ENCODE measurements around the gene SCARB1. TPM values are rescaled to one million over a fixed set of nuclear protein-coding genes. Genes with fewer than 3 reads are reported as not detected.

Gene SCARB1
- total and polyA plus RNA-seq, 2 of the 13 experiments (the other 11 are each of a cell fraction or from before 2014, with no cell fraction given), result 63.4 to 160 TPM

GRCh38 chr12:124821252-124822200 lies 42.1 kb downstream of the SCARB1 start (continued):
- TF ChIP-seq ZNF292 (CRISPR knock-in tag; IDR thresholded peaks at IDR 0.05; ENCODE audit: borderline replicate concordance, low read depth) (peak; percentile 85; the same call in 1 of the 2 replicates), ZNF598 (CRISPR knock-in tag; IDR thresholded peaks at IDR 0.05; ENCODE audit: borderline replicate concordance) (no peak), ZNF503 (CRISPR knock-in tag; IDR thresholded peaks at IDR 0.05) (peak; percentile 66; the same call in 1 of the 2 replicates), ZNF768 (CRISPR knock-in tag; IDR thresholded peaks at IDR 0.05) (no peak), ZNF563 (CRISPR knock-in tag; IDR thresholded peaks at IDR 0.05) (peak; percentile 56; the same call in 1 of the 2 replicates), SP4 (CRISPR knock-in tag; IDR thresholded peaks at IDR 0.05) (no peak; the same call in 1 of the 2 replicates), ERF (CRISPR knock-in tag; IDR thresholded peaks at IDR 0.05) (peak; percentile 87), MATR3 (CRISPR knock-in tag; IDR thresholded peaks at IDR 0.05) (no peak), DNMT3B (CRISPR knock-in tag; conservative IDR thresholded peaks at IDR 0.05) (no peak), ZNF205 (CRISPR knock-in tag; IDR thresholded peaks at IDR 0.05) (no peak), ZNF672 (CRISPR knock-in tag; IDR thresholded peaks at IDR 0.05) (no peak), STAG1 (CRISPR knock-in tag; IDR thresholded peaks at IDR 0.05) (peak; percentile 25), RCOR2 (CRISPR knock-in tag; IDR thresholded peaks at IDR 0.05) (peak; percentile 97), TCF7L2 (IDR thresholded peaks at IDR 0.05; ENCODE audit: low read depth, low read length) (no peak), YEATS2 (CRISPR knock-in tag; IDR thresholded peaks at IDR 0.05; ENCODE audit: borderline replicate concordance) (0 out of 2 replicates have a peak, but pooled peaks have one; percentile 21), ZNF605 (CRISPR knock-in tag; IDR thresholded peaks at IDR 0.05) (0 out of 2 replicates have a peak, but pooled peaks have one; percentile 65), ZFP37 (CRISPR knock-in tag; IDR thresholded peaks at IDR 0.05; ENCODE audit: borderline replicate concordance) (no peak)
- TF ChIP-seq, protein P1, sequence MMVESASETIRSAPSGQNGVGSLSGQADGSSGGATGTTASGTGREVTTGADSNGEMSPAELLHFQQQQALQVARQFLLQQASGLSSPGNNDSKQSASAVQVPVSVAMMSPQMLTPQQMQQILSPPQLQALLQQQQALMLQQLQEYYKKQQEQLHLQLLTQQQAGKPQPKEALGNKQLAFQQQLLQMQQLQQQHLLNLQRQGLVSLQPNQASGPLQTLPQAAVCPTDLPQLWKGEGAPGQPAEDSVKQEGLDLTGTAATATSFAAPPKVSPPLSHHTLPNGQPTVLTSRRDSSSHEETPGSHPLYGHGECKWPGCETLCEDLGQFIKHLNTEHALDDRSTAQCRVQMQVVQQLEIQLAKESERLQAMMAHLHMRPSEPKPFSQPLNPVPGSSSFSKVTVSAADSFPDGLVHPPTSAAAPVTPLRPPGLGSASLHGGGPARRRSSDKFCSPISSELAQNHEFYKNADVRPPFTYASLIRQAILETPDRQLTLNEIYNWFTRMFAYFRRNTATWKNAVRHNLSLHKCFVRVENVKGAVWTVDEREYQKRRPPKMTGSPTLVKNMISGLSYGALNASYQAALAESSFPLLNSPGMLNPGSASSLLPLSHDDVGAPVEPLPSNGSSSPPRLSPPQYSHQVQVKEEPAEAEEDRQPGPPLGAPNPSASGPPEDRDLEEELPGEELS (CRISPR knock-in tag; IDR thresholded peaks at IDR 0.05), result peak; percentile 87
- TF ChIP-seq, protein P2, sequence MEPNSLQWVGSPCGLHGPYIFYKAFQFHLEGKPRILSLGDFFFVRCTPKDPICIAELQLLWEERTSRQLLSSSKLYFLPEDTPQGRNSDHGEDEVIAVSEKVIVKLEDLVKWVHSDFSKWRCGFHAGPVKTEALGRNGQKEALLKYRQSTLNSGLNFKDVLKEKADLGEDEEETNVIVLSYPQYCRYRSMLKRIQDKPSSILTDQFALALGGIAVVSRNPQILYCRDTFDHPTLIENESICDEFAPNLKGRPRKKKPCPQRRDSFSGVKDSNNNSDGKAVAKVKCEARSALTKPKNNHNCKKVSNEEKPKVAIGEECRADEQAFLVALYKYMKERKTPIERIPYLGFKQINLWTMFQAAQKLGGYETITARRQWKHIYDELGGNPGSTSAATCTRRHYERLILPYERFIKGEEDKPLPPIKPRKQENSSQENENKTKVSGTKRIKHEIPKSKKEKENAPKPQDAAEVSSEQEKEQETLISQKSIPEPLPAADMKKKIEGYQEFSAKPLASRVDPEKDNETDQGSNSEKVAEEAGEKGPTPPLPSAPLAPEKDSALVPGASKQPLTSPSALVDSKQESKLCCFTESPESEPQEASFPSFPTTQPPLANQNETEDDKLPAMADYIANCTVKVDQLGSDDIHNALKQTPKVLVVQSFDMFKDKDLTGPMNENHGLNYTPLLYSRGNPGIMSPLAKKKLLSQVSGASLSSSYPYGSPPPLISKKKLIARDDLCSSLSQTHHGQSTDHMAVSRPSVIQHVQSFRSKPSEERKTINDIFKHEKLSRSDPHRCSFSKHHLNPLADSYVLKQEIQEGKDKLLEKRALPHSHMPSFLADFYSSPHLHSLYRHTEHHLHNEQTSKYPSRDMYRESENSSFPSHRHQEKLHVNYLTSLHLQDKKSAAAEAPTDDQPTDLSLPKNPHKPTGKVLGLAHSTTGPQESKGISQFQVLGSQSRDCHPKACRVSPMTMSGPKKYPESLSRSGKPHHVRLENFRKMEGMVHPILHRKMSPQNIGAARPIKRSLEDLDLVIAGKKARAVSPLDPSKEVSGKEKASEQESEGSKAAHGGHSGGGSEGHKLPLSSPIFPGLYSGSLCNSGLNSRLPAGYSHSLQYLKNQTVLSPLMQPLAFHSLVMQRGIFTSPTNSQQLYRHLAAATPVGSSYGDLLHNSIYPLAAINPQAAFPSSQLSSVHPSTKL (CRISPR knock-in tag; IDR thresholded peaks at IDR 0.05), result peak; percentile 96
- TF ChIP-seq, protein P3, sequence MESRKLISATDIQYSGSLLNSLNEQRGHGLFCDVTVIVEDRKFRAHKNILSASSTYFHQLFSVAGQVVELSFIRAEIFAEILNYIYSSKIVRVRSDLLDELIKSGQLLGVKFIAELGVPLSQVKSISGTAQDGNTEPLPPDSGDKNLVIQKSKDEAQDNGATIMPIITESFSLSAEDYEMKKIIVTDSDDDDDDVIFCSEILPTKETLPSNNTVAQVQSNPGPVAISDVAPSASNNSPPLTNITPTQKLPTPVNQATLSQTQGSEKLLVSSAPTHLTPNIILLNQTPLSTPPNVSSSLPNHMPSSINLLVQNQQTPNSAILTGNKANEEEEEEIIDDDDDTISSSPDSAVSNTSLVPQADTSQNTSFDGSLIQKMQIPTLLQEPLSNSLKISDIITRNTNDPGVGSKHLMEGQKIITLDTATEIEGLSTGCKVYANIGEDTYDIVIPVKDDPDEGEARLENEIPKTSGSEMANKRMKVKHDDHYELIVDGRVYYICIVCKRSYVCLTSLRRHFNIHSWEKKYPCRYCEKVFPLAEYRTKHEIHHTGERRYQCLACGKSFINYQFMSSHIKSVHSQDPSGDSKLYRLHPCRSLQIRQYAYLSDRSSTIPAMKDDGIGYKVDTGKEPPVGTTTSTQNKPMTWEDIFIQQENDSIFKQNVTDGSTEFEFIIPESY (CRISPR knock-in tag; IDR thresholded peaks at IDR 0.05), result peak; percentile 29
